Endothelial cell of umbilical vein (primary cell): ENCODE results near the gene GGTA1. TPM values are rescaled to one million over a fixed set of nuclear protein-coding genes. Genes with fewer than 3 reads are reported as not detected.

Experiments used
- BruUV-seq: library from RNA; stranded (reverse); fragments of 400-500 nt; replicated peaks from 2 replicates; lab custom pipeline; 2021; lab: Mats Ljungman, UMichigan
- CTCF ChIA-PET: fragments of 300-600, 350-600 bp; sonication (Branson Sonifier 250); formaldehyde crosslinking; loops from one replicate; lab custom pipeline; 2021; ENCODE audit warnings: antibody characterized with exemption, inconsistent platforms; lab: Charles Lee
- POLR2A ChIA-PET: fragments of 300-600, 350-600 bp; sonication (Branson Sonifier 250); formaldehyde crosslinking; loops from one replicate; lab custom pipeline; 2021; ENCODE audit warnings: antibody characterized with exemption, inconsistent platforms; lab: Charles Lee
- DNase-seq: peaks from one replicate; pipeline ENCODE4 v3.0.0-alpha.2; 2011; ENCODE audit warnings: low read depth, low spot score
- FAIRE-seq: peaks from 2 replicates; lab custom pipeline; 2011; peaks lifted over from hg19 to GRCh38; lab: Jason Lieb, UNC
- H2AFZ ChIP-seq: 2 replicates; pipeline ENCODE4 v1.6.0; 2012; ENCODE audit warnings: low read depth, low read length, control low read depth, inconsistent platforms
- H3K27ac ChIP-seq: 2 replicates; pipeline ENCODE4 v1.5.1; 2011; ENCODE audit warnings: low read depth, mild to moderate bottlenecking, control low read depth, low read length, moderate library complexity; ENCODE audit not compliant: insufficient read depth
- H3K27me3 ChIP-seq, 2 experiments: 2 replicates each; pipeline versions ENCODE4 v1.6.0 to v1.6.1; 2011; ENCODE audit warnings: low read length in 2 of 2, mixed read lengths in 1 of 2; ENCODE audit not compliant: control insufficient read depth in 2 of 2, insufficient read depth in 2 of 2
- H3K36me3 ChIP-seq, 2 experiments: 2 replicates in 1 of 2; 3 replicates in 1 of 2; pipeline ENCODE4 v1.5.1; 2011; ENCODE audit warnings: low read length in 2 of 2, mild to moderate bottlenecking in 1 of 2, moderate library complexity in 1 of 2; ENCODE audit not compliant: control insufficient read depth in 2 of 2, insufficient read depth in 2 of 2; ENCODE audit errors: extremely low read depth in 1 of 2
- H3K4me1 ChIP-seq: 3 replicates; pipeline ENCODE4 v1.5.1; 2011; ENCODE audit warnings: mild to moderate bottlenecking, low read length; ENCODE audit not compliant: control insufficient read depth, insufficient read depth; ENCODE audit errors: extremely low read depth
- H3K4me2 ChIP-seq: 2 replicates; pipeline ENCODE4 v1.6.1; 2011; ENCODE audit warnings: low read length, control low read depth, mixed read lengths; ENCODE audit not compliant: insufficient read depth
- H3K4me3 ChIP-seq, 3 experiments: fragments of 200-600 bp in 1 of 3; sonication (generic), shearing (Covaris generic) in 1 of 3; replicated peaks in 1 of 3; 2 replicates each; pipeline ENCODE4 v1.5.1; 2011 to 2016; ENCODE audit warnings: control low read depth in 3 of 3, low read length in 3 of 3, mild to moderate bottlenecking in 2 of 3, inconsistent platforms in 1 of 3, low read depth in 1 of 3, moderate library complexity in 1 of 3; ENCODE audit not compliant: insufficient read depth in 1 of 3
- H3K79me2 ChIP-seq: 2 replicates; pipeline ENCODE4 v1.6.0; 2012; ENCODE audit warnings: low read length, inconsistent platforms; ENCODE audit not compliant: control insufficient read depth, insufficient read depth
- H3K9ac ChIP-seq: replicated peaks from 2 replicates; pipeline ENCODE3; 2011; ENCODE audit warnings: low read length, control low read depth; ENCODE audit not compliant: insufficient read depth; ENCODE audit errors: extremely low read depth
- H3K9me1 ChIP-seq: replicated peaks from 3 replicates; pipeline ENCODE4 v1.6.0; 2011; ENCODE audit warnings: mild to moderate bottlenecking, low read length; ENCODE audit not compliant: control insufficient read depth, insufficient read depth; ENCODE audit errors: extremely low read depth
- H3K9me3 ChIP-seq: replicated peaks from 2 replicates; pipeline ENCODE4 v1.5.1; 2012; ENCODE audit warnings: low read length, inconsistent platforms; ENCODE audit not compliant: control insufficient read depth, insufficient read depth
- H4K20me1 ChIP-seq: replicated peaks from 2 replicates; pipeline ENCODE3; 2011; ENCODE audit warnings: mild to moderate bottlenecking, low read length; ENCODE audit not compliant: control insufficient read depth, insufficient read depth; ENCODE audit errors: extremely low read depth
- EZH2 ChIP-seq: IDR thresholded peaks from 2 replicates; pipeline ENCODE4 v1.6.1; 2012; ENCODE audit warnings: borderline replicate concordance, low read depth, mild to moderate bottlenecking, moderate library complexity, low read length, inconsistent platforms; ENCODE audit not compliant: severe bottlenecking
- GATA2 ChIP-seq: IDR thresholded peaks from 2 replicates; pipeline ENCODE4 v1.7.0; 2011; ENCODE audit warnings: low read depth, mild to moderate bottlenecking, moderate library complexity, mixed read lengths, low read length; ENCODE audit not compliant: insufficient read length, insufficient read depth
- JUN ChIP-seq: IDR thresholded peaks from 2 replicates; pipeline ENCODE4 v1.6.1; 2011; ENCODE audit warnings: borderline replicate concordance, low read depth; ENCODE audit not compliant: insufficient read length, insufficient read depth
- MYC ChIP-seq: IDR thresholded peaks from one replicate; pipeline ENCODE4 v1.6.1; 2011; ENCODE audit warnings: mild to moderate bottlenecking, low read depth, low read length
- POLR2A ChIP-seq: IDR thresholded peaks from 2 replicates; pipeline ENCODE4 v1.6.1; 2012; ENCODE audit warnings: low read depth, mild to moderate bottlenecking, control low read depth, low read length
- POLR2AphosphoS5 ChIP-seq: IDR thresholded peaks from 2 replicates; pipeline ENCODE4 v1.6.1; 2012; ENCODE audit warnings: low read depth, mild to moderate bottlenecking, control low read depth, low read length, moderate library complexity; ENCODE audit not compliant: insufficient read depth
- dilution Hi-C: fragments of 300-500 bp; cut with MboI; formaldehyde crosslinking; loops from one replicate; pipeline ENCODE4 v1.15.0; 2019; ENCODE audit warnings: low sequenced_read_pairs; ENCODE audit not compliant: extremely low pct_ligation_motif_present
- intact Hi-C: fragments of 100-400 bp; cut with micrococcal nuclease; formaldehyde crosslinking; loops from one replicate; pipeline ENCODE4 v1.10.0; 2022
- polyA plus RNA-seq, 4 experiments: library from polyadenylated mRNA; depleted of rRNA in 3 of 4; stranded (reverse) in 3 of 4; unstranded in 1 of 4; fragments of >200 nt; gene quantifications; 2 replicates each; pipeline versions ENCODE4 v1.2.1 to v1.2.3, GENCODE V29; 2011 to 2012; ENCODE audit warnings: missing spikeins in 1 of 4
- total RNA-seq: library from RNA; stranded (reverse); gene quantifications from 2 replicates; pipeline ENCODE4 v1.2.3, GENCODE V29; 2021
- TF ChIP-seq, protein P1 (sequence below), 2 donors: IDR thresholded peaks; 1 replicate in 1 of 2; 2 replicates in 1 of 2; pipeline ENCODE4 v1.5.1; 2011; ENCODE audit warnings: low read length in 2 of 2, mild to moderate bottlenecking in 2 of 2, moderate library complexity in 2 of 2, control low read depth in 1 of 2, inconsistent platforms in 1 of 2, low read depth in 1 of 2; ENCODE audit not compliant: insufficient read depth in 1 of 2; ENCODE audit errors: extremely low read depth in 1 of 2

The GGTA1 gene
- total and polyA plus RNA-seq, 2 donors (not counting 3 experiments of a cell fraction or from before 2014, with no cell fraction given) = not detected

DNA sequence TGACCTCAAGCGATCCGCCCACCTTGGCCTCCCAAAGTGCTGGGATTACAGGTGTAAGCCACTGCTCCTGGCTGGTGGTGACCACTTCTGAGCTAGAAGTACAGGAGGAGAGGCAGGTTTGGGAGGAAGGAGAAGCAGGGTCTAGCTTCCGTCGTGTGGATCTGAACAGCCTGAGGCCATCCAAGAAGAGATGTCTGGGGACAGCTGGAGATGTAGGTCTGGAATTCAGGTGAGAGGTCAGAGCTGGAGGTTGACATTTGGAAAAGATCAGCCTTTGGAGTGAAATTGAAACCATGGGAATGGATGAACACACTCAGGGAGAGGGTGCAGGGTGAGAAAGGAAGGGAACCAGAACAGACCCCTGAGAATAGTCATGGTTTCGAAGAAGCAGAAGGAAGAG lies 33.2 kb upstream of the GGTA1 start:
- Histone ChIP-seq H3K4me1 (no peaks in the 10 kb centered on the region), H2AFZ (no peak overlapping the region), H3K4me3 (no peak overlapping the region), H4K20me1 (no peaks in the 10 kb centered on the region), H3K36me3 (no peaks in the 10 kb centered on the region), H3K9ac (no peak overlapping the region), H3K79me2 (no peaks in the 10 kb centered on the region), H3K27ac (no peak overlapping the region), H3K27me3 (peaks cover 3 to 5% of the 10 kb centered on the region in 2 experiments), H3K9me1 (no peaks in the 10 kb centered on the region), H3K4me2 (no peak overlapping the region), H3K9me3 (no peaks in the 10 kb centered on the region)
- no peak for DNase-seq
- no peak for FAIRE-seq
- dilution Hi-C loops (no loop called here), intact Hi-C loops (no loop called here)
- TF ChIP-seq GATA2 (no peak), EZH2 (no peak), MYC (no peak), POLR2A (no peak), JUN (no peak), POLR2AphosphoS5 (no peak)
- TF ChIP-seq, protein P1, sequence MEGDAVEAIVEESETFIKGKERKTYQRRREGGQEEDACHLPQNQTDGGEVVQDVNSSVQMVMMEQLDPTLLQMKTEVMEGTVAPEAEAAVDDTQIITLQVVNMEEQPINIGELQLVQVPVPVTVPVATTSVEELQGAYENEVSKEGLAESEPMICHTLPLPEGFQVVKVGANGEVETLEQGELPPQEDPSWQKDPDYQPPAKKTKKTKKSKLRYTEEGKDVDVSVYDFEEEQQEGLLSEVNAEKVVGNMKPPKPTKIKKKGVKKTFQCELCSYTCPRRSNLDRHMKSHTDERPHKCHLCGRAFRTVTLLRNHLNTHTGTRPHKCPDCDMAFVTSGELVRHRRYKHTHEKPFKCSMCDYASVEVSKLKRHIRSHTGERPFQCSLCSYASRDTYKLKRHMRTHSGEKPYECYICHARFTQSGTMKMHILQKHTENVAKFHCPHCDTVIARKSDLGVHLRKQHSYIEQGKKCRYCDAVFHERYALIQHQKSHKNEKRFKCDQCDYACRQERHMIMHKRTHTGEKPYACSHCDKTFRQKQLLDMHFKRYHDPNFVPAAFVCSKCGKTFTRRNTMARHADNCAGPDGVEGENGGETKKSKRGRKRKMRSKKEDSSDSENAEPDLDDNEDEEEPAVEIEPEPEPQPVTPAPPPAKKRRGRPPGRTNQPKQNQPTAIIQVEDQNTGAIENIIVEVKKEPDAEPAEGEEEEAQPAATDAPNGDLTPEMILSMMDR (IDR thresholded peaks at IDR 0.05; ENCODE audit: extremely low read depth in 1 of 2, insufficient read depth in 1 of 2, low read depth in 1 of 2, low read length in 2 of 2) = no peak
- ChIA-PET POLR2A (no interaction called here), CTCF (interaction anchor here (1.2 to 1.6 kb wide), 2 partner anchors 13 to 35 kb away, joined by 3 to 4 read pairs; no protein-coding TSS in a partner anchor)
- BruUV-seq = no TSS peak
